ENCODE measurements around the gene KLHL41.
A peak's percentile ranks its signal among the peaks of the same experiment; 100 is the strongest.

Gene KLHL41

DNA sequence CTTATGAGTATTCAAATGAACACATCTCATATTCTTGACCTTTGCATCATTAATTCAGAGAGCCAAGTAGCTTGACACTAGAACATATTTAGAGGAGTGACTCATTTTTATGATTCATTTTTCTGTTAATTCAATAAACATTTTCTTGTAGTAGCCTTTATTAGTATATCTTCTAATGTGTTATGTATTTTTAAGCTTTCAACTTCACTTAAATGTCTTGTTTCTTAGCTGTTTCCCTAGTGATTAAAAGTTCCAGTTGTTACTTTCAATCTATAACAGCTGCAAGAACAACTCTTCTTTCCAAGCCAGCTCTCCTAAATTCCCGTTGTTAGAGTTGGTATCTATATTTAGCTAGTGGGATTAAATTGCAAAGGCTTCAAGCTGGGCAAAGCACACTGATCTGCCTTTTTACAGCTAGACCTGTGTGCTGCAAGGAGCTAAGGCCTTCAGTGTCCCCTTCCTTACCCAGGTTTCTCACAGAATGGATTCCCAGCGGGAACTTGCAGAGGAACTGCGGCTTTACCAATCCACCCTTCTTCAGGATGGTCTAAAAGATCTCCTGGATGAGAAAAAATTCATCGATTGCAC lies at the start of gene KLHL41:
Gene KLHL41 (plus strand): TSS at position 405 of the 588 bp plus-strand sequence. CDS start 77 bp downstream, at position 482.
- peak; percentile 49 for DNase-seq (ENCODE audit: low spot score)

DNA sequence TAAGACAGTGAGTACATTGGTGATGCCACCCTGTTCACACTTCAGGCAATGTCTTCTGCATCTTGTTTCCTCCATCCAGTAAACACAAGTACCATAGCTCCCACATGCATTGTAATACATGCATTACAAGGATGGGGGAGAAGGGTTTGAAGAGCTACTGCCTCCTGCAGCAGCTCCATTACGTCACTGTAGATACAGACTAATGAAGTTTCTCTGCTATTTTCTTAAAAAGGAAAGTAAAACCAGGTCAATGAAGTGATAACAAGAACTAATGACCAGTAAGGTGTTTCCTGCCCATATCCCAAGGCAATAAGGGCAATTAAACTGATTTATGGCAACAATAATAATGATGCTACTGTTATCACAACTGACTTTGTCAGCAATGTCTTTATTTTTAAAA lies 48.4 kb upstream of the KLHL41 start:
- no peak for DNase-seq (ENCODE audit: low spot score)

DNA sequence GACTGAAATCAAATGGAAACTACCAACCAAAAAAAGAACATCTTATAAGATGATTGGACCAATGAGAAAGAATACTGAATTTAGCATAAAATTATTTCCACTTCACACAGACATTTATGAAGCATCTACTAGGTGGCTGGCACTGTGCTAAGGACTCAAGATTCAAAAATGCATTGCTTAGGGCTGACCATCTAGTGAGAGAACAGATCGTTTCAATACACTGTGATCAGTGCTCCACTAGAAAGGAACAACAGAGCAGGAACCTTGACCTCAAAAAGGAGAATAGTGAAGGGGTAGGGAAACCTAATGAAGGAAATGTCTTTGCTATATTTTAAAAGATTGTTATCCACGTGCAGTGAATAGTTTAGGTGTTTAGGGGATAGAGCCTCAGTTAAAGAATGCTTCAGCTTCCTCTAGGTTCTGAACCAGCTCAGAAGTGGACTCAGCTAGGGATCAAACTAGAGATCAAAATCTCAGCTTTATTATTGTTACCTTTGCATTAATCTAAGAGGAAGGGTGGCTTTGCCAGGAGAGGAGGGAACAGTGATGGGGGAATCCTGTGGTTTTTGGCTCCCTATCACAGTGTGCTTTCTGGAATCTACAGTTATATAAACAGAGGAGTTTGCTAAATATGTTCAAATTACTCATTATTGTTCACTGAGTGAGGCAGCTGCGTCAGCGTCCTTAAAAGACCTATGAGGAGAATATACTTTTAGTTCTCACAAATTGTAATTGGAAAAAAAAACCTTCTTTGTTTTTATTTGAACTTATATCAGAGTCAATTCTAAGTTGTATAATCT lies 46.4 kb upstream of the KLHL41 start:
- DNase-seq (ENCODE audit: low spot score), result peak; percentile 63

GRCh38 chr2:169464466-169464865 lies 45.0 kb upstream of the KLHL41 start:
- DNase-seq (ENCODE audit: low spot score), result no peak

GRCh38 chr2:169464882-169465281 lies 44.6 kb upstream of the KLHL41 start:
- DNase-seq (ENCODE audit: low spot score), result no peak

- DNase-seq (ENCODE audit: low spot score), result no peak
These were observed 40.7 kb upstream of the KLHL41 start for GRCh38 chr2:169468841-169469240.

DNA sequence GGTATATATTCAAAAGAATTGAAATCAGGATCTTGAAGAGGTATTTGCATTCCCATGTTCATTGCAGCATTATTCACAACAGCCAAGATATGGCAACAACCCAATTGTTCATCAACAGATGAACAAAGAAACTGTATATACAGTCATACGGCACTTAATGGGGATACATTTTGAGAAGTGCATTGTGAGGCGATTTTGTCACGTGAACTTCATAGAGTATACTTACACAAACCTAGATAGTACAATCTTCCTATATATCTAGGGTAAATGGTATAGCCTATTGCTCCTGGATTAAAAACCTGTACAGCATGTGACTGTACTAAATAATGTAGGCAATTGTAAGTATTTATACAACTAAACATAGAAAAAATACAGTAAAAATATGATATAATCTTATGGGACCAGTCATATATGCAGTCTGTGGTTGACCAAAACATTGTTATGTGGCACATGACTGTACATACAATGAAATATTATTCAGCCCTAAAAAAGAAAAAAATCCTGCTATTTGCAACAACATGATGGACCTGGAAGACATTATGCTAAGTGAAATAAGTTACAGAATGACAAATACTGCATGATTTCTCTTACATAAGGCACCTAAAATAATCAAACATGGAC lies 39.4 kb upstream of the KLHL41 start:
- DNase-seq (ENCODE audit: low spot score), result no peak

DNA sequence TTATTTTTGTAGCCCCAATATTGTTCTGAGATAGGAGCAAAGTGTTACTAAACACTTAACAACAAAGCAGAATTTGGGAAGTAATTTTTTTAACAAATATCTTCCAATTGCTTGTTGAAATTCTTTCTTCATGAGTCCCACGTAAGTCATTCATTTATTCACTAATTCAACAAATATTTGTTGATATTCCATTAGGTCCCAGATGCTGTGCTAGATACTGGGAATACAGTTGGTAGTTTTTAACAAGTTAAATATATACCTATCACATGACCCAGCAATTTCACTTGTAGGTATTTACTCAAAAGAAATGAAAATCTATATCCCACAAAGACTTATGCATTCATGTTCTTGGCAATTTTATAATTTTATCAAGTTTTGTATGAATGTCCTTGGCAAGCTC lies 37.3 kb upstream of the KLHL41 start:
- DNase-seq (ENCODE audit: low spot score), result no peak

- no peak for DNase-seq (ENCODE audit: low spot score)
These were observed 33.0 kb upstream of the KLHL41 start for GRCh38 chr2:169476459-169476858.

GRCh38 chr2:169478339-169478738 lies 31.2 kb upstream of the KLHL41 start:
- DNase-seq (ENCODE audit: low spot score), result peak; percentile 14

- no peak for DNase-seq (ENCODE audit: low spot score)
These were observed 30.7 kb upstream of the KLHL41 start for GRCh38 chr2:169478745-169479256.

DNA sequence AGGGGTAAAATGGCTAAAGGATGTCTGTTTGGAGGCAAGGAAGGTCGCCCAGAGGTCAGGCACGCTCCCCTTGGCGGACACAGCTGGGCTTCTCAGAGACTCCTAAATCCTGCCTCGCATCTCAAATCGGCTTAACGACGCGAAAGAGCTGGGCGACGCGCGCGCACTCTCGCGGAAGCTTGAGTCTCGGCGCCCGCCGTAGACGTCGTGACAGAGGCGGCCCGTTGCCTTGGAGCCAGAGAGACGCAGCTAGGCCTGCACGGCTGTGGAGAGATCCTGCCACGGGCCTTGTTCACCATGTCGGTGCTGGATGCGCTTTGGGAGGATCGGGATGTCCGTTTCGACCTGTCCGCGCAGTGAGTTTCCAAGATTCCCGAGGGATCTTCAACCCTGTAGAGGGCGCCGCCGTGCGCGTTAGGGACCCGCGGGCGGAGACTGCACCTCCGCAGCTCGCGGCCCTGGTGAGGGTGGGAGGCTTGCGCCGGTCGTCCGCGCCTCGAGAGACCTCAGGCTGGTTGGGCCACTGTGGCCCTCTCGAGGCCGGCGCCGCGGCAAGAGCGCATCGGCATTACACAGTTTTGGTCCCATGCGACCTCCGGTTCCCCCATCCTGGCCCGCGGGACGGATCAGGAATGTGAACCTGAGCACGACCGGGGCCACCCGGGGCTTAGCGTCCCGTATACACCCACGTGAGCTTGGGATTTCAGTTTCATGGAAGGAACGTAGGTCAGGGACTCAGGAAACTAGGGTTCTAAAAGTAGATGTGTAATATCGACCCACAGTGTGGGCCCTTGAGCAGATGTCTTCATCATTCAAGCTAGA lies 30.0 kb upstream of the KLHL41 start, which contains the start of gene BBS5:
Gene BBS5 (plus strand): TSS at position 238 of the 822 bp plus-strand sequence. CDS start 60 bp downstream, at position 298.
- peak; percentile 87 for DNase-seq (ENCODE audit: low spot score)

- DNase-seq (ENCODE audit: low spot score), result no peak
These were observed 29.4 kb upstream of the KLHL41 start for GRCh38 chr2:169480079-169480465.

DNA sequence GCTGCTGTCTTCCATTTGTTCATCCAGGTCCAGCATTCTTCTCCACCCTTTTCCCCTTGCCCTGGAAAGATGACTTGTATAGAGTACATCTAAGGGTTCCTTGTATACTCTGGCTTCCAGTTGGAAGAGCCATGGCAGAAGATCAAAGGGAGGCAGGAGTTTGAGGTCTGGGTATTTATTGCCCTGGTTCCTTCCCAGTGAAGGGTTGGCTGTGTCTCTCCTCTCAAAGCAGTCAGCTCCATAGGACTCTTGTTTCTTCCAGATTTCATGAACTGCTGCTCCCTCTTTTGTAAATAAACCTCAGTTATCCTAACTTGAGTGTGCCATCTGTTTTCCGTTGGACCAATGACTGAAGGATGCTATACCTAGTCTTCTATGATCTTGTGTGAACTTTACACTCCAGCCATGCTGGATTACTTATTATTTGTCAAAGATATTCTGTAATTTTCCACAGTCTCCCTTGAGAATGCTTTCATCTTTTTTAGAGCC lies 23.8 kb upstream of the KLHL41 start:
- no peak for DNase-seq (ENCODE audit: low spot score)

GRCh38 chr2:169486487-169486886 lies 23.0 kb upstream of the KLHL41 start:
- DNase-seq (ENCODE audit: low spot score), result no peak

DNA sequence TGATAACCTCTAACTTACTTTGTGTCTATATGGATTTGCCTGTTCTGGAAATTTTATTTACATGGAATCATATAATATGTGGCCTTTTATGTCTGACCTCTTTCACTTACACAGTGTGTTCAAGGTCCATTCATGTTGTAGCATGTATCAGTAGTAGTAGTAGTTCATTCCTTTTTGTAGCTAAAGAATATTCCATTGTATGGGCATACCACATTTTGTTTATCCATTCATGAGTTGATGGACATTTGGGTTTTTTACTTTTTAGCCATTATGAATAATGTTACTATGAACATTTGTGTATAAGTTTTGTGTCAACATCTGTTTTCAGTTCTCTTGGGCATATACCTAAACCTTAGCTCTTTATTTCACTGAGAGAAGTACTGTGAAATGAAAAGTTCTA lies 18.7 kb upstream of the KLHL41 start:
- no peak for DNase-seq (ENCODE audit: low spot score)

GRCh38 chr2:169491378-169491777 lies 18.1 kb upstream of the KLHL41 start:
- DNase-seq (ENCODE audit: low spot score), result no peak

GRCh38 chr2:169493360-169493759 lies 16.1 kb upstream of the KLHL41 start:
- DNase-seq (ENCODE audit: low spot score), result no peak

DNA sequence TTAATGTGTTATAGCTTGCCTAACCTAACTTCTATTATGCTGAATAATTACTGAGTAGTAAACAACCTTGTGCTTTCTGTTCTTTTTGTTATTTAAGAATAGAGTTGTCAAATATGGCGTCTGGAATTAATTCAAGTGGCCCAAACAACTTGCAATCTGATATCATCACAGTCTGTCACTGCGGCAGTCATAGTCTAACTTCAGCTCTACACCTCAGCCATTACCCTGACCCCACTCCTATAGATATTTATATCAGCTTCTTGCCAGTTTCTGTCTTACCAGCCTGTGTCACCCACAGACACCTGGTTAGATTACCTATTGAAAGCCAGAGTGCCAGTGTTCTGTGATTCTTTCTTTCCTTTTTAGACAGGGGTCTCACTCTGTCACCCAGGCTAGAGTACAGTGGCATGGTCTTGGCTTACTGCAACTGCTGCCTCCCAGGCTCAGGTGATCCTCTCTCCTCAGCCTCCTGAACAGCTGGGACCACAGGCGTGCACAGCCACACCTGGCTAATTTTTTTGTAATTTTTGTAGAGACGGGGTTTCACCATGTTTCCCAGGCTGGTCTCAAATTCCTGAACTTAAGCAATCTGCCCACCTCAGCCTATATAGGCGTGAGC lies 14.1 kb upstream of the KLHL41 start:
- DNase-seq (ENCODE audit: low spot score), result no peak

GRCh38 chr2:169504651-169505050 lies 4.9 kb upstream of the KLHL41 start:
- DNase-seq (ENCODE audit: low spot score), result no peak

DNA sequence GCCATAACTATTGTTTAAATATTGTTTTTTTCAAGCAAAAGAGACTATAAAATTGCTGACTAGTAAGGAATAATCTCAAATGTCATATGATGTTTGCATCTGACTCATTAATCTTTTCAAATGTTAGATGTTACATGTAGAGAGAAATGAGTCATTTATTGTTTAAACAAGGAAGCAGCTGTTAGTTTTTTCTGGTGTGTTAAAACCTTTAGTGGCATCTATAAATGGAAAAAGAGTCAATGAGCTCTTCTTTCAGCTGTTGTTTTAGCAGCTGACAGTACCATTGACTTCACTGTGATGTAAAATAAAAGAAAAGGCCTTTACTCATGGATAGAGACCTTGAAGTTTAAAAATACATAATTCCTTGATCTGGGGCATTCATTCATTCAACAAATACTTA lies 1.8 kb upstream of the KLHL41 start:
- DNase-seq (ENCODE audit: low spot score), result peak; percentile 69

Measured in AG08396 (cell line).